Endometrial microvascular endothelial cells (primary cell): ENCODE data around the gene AP2A2. TPM values are rescaled to one million over a fixed set of nuclear protein-coding genes. Genes with fewer than 3 reads are reported as not detected.
"Not testable (repeated sequence)": the region's sequence is repeated elsewhere in the genome, so short reads cannot be mapped to it uniquely, and the experiment has no call there.

Experiments used
- in situ Hi-C: cut with HindIII; loops from 2 replicates; pipeline ENCODE4 v1.10.0; 2017; ENCODE audit warnings: low sequenced_read_pairs, low pct_unique_long_range_greater_than_20kb; ENCODE audit errors: inconsistent ontology term
- total RNA-seq: library from RNA; depleted of rRNA; stranded (reverse); fragments of >200 nt; gene quantifications from one replicate; pipeline ENCODE4 v1.2.3, GENCODE V29; 2015; ENCODE audit errors: inconsistent ontology term

AP2A2 gene
- total RNA-seq, 1 donor from 2014 or later: 66.6 TPM

GRCh38 chr11:963852-964251 is 38.2 kb downstream of the AP2A2 start:
- in situ Hi-C loops: no loop called here

DNA sequence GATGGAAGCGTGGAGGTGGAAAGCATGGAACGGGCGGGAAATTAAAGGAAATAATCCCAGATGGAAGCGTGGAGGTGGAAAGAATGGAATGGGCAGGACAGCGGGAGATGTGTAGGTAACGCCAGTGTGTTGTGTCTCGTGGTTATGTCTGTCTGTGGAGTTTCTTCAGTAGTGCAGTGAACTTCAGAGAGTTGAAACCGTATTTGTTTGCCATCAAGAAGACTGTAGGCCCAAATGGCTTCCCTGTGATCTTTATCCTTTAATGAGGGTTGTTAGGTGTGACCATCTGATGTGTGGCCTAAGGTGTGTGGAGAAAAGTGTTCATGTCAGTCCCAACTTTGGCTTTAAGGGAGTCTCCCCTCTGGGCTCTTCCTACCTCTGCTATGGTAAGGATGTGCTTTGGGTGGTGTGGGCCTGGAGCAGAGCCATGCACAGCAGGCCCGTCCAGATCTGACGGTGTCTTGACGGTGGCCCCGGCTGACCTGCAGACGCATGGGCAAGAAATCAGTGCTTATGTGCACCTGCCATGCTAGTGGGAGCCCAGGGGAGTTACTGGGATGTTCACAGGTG is 39.6 kb downstream of the AP2A2 start:
- in situ Hi-C loops: no loop called here

DNA sequence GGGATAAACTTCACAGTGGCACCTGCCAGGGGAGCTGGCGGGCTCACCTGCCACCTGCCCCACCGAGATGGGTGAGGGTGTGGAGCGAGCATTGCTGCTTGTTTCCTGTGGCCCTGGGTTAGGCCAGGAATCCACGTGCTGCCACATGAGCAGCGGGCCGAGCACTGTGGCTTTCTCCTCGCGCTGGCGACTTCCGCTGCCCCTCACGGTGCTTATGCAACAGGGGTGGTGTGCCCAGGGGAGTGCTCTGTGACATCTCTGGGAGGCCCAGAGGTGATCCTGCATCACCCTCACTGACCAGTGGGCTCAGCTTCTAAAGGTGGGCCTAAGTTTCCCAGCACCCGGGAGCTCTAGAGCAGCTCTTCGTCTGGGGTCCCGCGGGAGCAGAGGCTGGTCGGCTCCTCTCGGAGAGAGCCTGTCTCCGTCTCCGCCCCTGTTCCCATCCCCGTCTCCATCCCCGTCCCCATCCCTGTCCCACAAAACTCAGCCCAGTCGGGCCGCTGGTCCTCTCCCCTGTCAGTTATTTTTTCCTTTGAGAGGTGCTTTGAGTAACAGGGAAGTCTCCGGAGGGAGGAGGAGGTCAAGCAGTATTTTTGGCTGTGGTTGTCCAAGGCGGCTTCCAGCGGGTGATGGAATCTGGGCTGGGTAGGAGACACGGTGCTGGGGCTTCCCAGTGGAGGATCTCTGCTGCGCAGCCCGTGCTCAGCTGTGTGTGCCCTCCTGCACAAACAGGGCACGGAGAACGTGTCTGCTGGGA is 42.5 kb downstream of the AP2A2 start:
- in situ Hi-C loops: no loop called here

- in situ Hi-C loops: no loop called here
These were observed 43.2 kb downstream of the AP2A2 start for GRCh38 chr11:968822-969221.

GRCh38 chr11:969651-970205 is 44.1 kb downstream of the AP2A2 start:
- in situ Hi-C loops: no loop called here

GRCh38 chr11:970319-970871 is 44.7 kb downstream of the AP2A2 start:
- in situ Hi-C loops: no loop called here

GRCh38 chr11:971092-971690 is 45.5 kb downstream of the AP2A2 start:
- in situ Hi-C loops: no loop called here

DNA sequence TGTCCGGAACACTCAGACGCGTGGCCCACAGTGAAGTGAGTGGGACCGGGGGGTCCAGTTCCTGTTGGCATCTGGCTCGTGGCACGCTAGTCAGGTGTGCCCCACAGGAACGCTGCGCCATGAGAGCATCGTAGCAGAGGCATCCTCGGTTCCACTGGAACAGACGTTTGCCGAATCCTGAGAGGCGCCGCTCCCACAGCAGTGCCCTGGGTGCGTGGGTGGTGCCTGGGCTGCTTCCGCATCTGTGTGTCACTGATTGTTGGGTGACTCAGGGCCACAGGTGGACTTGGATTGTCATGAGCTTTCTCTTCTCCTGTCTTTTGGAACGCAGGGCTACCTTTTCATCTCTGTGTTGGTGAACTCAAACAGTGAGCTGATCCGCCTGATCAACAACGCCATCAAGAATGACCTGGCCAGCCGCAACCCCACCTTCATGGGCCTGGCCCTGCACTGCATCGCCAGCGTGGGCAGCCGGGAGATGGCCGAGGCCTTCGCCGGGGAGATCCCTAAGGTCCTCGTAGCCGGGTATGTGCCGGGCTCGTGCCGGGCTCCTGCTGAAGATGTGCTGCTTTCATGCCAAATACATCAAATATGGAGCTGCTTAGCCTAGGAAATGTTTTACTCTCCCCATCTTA is 46.2 kb downstream of the AP2A2 start:
- in situ Hi-C loops: no loop called here

GRCh38 chr11:972523-973211 is 47.0 kb downstream of the AP2A2 start:
- in situ Hi-C loops: no loop called here

DNA sequence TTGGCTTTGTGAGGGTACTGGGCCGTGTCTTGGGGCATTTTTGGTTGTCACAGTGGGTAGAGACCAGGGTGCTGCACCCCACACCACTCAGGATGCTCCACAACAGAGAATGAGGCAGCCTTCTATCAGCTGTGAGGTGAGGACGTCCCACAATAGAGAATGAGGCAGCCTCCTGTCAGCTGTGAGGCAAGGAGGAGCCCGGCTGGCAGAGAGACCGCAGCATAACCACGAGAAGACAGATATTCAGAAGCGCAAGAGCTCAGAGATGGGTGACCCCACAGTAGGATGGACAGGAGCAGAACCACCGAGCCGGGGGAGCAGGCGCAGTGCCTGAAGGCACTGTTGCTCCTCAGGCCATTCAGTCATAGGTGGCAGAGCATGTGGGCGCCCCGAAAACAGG is 47.6 kb downstream of the AP2A2 start:
- in situ Hi-C loops: no loop called here

GRCh38 chr11:975376-975775 is 49.7 kb downstream of the AP2A2 start:
- in situ Hi-C loops: not testable (repeated sequence)

GRCh38 chr11:975827-976226 is 50.2 kb downstream of the AP2A2 start:
- in situ Hi-C loops: no loop called here

- in situ Hi-C loops: no loop called here
These were observed 50.9 kb downstream of the AP2A2 start for GRCh38 chr11:976431-977160.

GRCh38 chr11:977830-978720 is 52.4 kb downstream of the AP2A2 start:
- in situ Hi-C loops: no loop called here

DNA sequence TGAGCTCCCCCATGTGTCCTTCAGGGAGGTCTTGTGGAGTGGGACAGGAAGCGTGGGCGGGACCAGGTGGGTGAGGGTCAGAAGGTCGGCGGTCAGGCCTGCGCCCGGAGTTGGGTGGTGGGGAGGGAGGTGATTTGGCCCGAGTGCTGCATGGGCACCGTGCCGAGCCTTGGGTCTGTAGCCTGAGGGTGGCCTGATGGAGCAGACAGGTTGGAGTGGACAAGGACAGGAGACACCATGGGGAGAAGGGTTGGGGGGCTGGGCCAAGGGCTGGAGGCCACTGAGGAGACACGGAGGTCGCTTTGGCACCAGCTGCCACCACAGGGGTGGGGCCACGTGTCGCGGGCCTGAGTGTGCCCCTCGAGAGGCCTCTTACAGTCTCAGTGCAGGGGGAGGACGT is 53.1 kb downstream of the AP2A2 start:
- in situ Hi-C loops: no loop called here

GRCh38 chr11:980438-981357 is 55.0 kb downstream of the AP2A2 start:
- in situ Hi-C loops: no loop called here
